Gastrocnemius medialis (tissue), 4 donors: ENCODE data around the gene MADD. TPM values are rescaled to one million over a fixed set of nuclear protein-coding genes. Genes with fewer than 3 reads are reported as not detected.
A peak's percentile ranks its signal among the peaks of the same experiment; 100 is the strongest.

Source experiments
- ATAC-seq, 2 donors: fragments of 150-250 bp; one replicate each; pipeline ENCODE4 v1.9.1; 2016
- DNase-seq, 2 donors: peaks; one replicate each; pipeline ENCODE4 v3.0.0-alpha.2; 2019
- H3K27ac ChIP-seq, 4 donors: fragments of 200-600 bp; sonication (generic); 1 replicate in 1 of 4; 2 replicates in 3 of 4; pipeline ENCODE4 v1.5.1; 2016 to 2018; ENCODE audit warnings: mild to moderate bottlenecking in 2 of 4, moderate library complexity in 1 of 4
- H3K27me3 ChIP-seq, 3 donors: fragments of 200-600 bp; sonication (generic) in 2 of 3; 1 replicate in 1 of 3; 2 replicates in 2 of 3; pipeline versions ENCODE4 v1.5.1 to v1.6.0; 2016 to 2019; ENCODE audit warnings: mild to moderate bottlenecking in 1 of 3, moderate library complexity in 1 of 3
- H3K36me3 ChIP-seq, 2 donors: fragments of 200-600 bp; sonication (generic) in 1 of 2; one replicate each; pipeline ENCODE4 v1.5.1; 2017 to 2018
- H3K4me1 ChIP-seq, 2 donors: fragments of 200-600 bp; sonication (generic) in 1 of 2; one replicate each; pipeline ENCODE4 v1.5.1; 2016 to 2017; ENCODE audit warnings: mild to moderate bottlenecking in 2 of 2
- H3K4me3 ChIP-seq, 4 donors: fragments of 200-600 bp; sonication (generic) in 3 of 4; 1 replicate in 1 of 4; 2 replicates in 3 of 4; pipeline ENCODE4 v1.5.1; 2016 to 2019; ENCODE audit warnings: mild to moderate bottlenecking in 2 of 4
- H3K9me3 ChIP-seq, 3 donors: fragments of 200-600 bp; sonication (generic) in 2 of 3; 1 replicate in 1 of 3; 2 replicates in 2 of 3; pipeline ENCODE4 v1.5.1; 2016 to 2019
- POLR2A ChIP-seq, 2 donors: fragments of 450-650 bp; IDR thresholded peaks; one replicate each; pipeline ENCODE4 v1.6.1; 2017; ENCODE audit warnings: antibody characterized with exemption in 2 of 2, mild to moderate bottlenecking in 2 of 2, moderate library complexity in 2 of 2
- in situ Hi-C, 4 donors: fragments of 200-750 bp; cut with MboI; loops; one replicate each; pipeline versions ENCODE4 v1.15.0 to v1.8.0; 2017; ENCODE audit warnings: low sequenced_read_pairs in 4 of 4
- intact Hi-C: fragments of 100-400 bp; cut with DNase I; formaldehyde crosslinking; loops from one replicate; pipeline ENCODE4 v1.15.1; 2023; ENCODE audit warnings: low total_unique reads
- total RNA-seq, 4 donors: library from RNA; depleted of rRNA; stranded (reverse); fragments of >200 nt; gene quantifications; one replicate each; pipeline versions ENCODE4 v1.1.0 to v1.2.3, GENCODE V29; 2016
- TF ChIP-seq, protein P1 (sequence below), 5 experiments: fragments of 450-650 bp in 3 of 5; fragments of 200-600 bp in 2 of 5; sonication (generic) in 2 of 5; IDR thresholded peaks in 4 of 5; conservative IDR thresholded peaks in 1 of 5; 1 replicate in 4 of 5; 2 replicates in 1 of 5; pipeline ENCODE4 v1.5.1; 2016 to 2019; ENCODE audit warnings: antibody characterized with exemption in 5 of 5, mild to moderate bottlenecking in 3 of 5, moderate library complexity in 3 of 5

MADD gene
- total RNA-seq, 4 donors from 2014 or later, result 39.4 to 47.9 (median 41.6) TPM

DNA sequence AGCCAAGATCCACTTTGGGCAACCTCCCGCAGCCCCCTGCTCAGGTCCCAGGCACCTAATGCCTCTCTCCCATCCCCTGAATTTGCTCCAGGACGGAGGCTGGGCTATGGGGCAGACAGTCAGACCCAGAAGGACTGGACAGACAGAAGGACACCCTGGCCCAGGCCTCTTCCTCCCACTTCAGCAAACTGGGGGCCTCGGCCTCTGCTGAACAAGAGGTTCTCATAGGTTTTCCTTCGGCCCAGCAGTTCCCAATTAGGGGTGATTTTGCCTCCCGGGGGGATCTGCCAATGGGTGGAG, 104.7 kb downstream of the MADD start:
- in situ Hi-C loops, result loop anchor here (5.0 to 25.0 kb wide), 5 partner anchors 33 to 487 kb away; partner anchors contain the start of genes ACP2 (in 2 of the 4) and SLC39A13 (in 1 of the 4)
- DNase-seq (no peak), ATAC-seq (no peak)
- intact Hi-C loops, result loop anchor here (1.0 to 10.0 kb wide), 3 partner anchors 34 to 470 kb away; partner anchors contain the start of genes NUP160 and SLC39A13
- Histone ChIP-seq H3K4me1 (peaks cover 0 to 6% of the 10 kb centered on the region in 2 donors), H3K36me3 (no peaks in the 10 kb centered on the region), H3K4me3 (no peak overlapping the region), H3K27ac (no peak overlapping the region), H3K9me3 (no peaks in the 10 kb centered on the region), H3K27me3 (no peaks in the 10 kb centered on the region)
- TF ChIP-seq, protein P1, sequence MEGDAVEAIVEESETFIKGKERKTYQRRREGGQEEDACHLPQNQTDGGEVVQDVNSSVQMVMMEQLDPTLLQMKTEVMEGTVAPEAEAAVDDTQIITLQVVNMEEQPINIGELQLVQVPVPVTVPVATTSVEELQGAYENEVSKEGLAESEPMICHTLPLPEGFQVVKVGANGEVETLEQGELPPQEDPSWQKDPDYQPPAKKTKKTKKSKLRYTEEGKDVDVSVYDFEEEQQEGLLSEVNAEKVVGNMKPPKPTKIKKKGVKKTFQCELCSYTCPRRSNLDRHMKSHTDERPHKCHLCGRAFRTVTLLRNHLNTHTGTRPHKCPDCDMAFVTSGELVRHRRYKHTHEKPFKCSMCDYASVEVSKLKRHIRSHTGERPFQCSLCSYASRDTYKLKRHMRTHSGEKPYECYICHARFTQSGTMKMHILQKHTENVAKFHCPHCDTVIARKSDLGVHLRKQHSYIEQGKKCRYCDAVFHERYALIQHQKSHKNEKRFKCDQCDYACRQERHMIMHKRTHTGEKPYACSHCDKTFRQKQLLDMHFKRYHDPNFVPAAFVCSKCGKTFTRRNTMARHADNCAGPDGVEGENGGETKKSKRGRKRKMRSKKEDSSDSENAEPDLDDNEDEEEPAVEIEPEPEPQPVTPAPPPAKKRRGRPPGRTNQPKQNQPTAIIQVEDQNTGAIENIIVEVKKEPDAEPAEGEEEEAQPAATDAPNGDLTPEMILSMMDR (IDR thresholded peaks at IDR 0.05 in 4 of 5, conservative IDR thresholded peaks at IDR 0.05 in 1 of 5), result no peak
- TF ChIP-seq POLR2A (IDR thresholded peaks at IDR 0.05), result no peak

DNA sequence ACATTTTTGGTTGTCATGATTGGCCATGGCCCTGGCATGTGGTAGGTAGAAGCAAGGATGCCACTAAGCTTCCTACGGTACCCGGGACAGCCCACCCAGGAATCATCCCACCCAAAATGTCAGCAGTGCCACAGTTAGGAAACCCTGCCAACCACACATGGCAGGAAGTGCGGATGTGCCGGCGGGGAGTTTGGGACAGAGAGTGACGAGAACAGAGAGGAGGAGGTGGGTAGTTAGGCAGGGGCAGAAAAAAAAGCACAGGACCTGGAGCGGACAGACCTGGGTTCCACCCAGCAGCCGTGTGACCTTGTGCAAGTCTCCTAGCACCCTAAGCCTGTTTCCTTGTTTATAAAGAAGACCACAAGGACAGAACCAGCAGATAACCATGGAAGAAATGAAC, 105.1 kb downstream of the MADD start:
- ATAC-seq, result no peak
- TF ChIP-seq, protein P1 (IDR thresholded peaks at IDR 0.05 in 4 of 5, conservative IDR thresholded peaks at IDR 0.05 in 1 of 5), result no peak
- Histone ChIP-seq H3K4me1 (peaks cover 0 to 6% of the 10 kb centered on the region in 2 donors), H3K36me3 (no peaks in the 10 kb centered on the region), H3K4me3 (no peak overlapping the region), H3K9me3 (no peaks in the 10 kb centered on the region), H3K27me3 (no peaks in the 10 kb centered on the region), H3K27ac (no peak overlapping the region)
- in situ Hi-C loops, result loop anchor here in 1 of 4 donors (10.0 kb wide), 1 partner anchor 80 kb away; no protein-coding TSS in a partner anchor
- intact Hi-C loops, result loop anchor here (10.0 kb wide), 1 partner anchor 470 kb away; the partner anchor contains the start of gene NUP160
- DNase-seq, result no peak

DNA sequence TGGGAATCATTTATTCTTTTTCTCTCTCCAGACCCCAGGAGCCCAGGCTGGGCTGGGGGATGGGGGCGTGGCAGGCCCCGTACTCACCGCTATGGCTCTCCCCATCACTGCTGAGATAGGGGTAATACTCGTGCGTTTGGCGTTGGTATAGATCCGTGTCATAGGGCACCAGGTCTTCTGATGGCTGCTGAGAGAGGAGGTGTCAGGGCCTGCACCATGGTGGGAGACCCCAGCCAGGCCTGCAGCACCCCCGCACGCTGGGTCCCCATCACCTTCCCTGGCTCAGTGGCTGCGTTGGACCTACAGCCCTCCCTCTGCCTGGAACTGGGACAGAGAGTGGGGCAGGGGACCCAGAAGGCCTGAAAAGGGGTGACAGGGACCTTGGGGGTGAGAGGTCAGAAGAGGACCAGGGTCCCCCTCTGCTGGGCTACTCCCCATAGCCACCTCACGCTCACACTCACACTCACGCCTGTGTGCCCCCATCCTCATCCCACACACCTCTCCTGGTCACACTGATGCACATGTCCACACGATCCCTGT, 105.7 kb downstream of the MADD start:
- Histone ChIP-seq H3K36me3 (no peaks in the 10 kb centered on the region), H3K27me3 (no peaks in the 10 kb centered on the region), H3K4me3 (no peak overlapping the region), H3K4me1 (peaks cover 0 to 6% of the 10 kb centered on the region in 2 donors), H3K9me3 (no peaks in the 10 kb centered on the region), H3K27ac (no peak overlapping the region)
- TF ChIP-seq POLR2A (IDR thresholded peaks at IDR 0.05), result no peak
- TF ChIP-seq, protein P1 (IDR thresholded peaks at IDR 0.05 in 4 of 5, conservative IDR thresholded peaks at IDR 0.05 in 1 of 5), result no peak
- intact Hi-C loops (loop anchor here (10.0 kb wide), 1 partner anchor 469 kb away; the partner anchor contains the start of gene NUP160), in situ Hi-C loops (loop anchor here in 1 of 4 donors (10.0 kb wide), 1 partner anchor 79 kb away; no protein-coding TSS in a partner anchor)
- DNase-seq, result no peak
- no peak for ATAC-seq

DNA sequence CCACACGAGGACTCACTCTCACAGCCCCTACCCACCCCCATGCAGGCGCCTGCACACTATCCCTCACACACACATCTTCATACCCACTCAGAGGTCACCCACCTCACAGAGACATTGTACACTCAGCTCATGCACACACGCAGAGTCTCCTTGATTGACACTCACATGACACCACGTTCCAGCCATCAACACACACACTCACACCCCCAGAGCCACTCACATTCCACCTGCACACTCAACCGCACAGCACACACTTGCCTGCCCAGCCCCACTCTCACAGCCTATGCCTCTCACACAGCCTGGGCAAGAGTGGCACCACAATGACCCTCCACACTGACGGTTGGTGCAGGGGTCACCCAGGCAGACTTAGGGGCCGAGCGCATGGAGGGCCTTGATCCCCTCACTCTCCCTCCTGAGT, 106.2 kb downstream of the MADD start:
- DNase-seq (no peak), ATAC-seq (no peak)
- no peaks in the 10 kb centered on the region for H3K9me3 ChIP-seq
- H3K27ac ChIP-seq, result no peak overlapping the region
- no peaks in the 10 kb centered on the region for H3K27me3 ChIP-seq
- peaks cover 0 to 6% of the 10 kb centered on the region in 2 donors for H3K4me1 ChIP-seq
- H3K36me3 ChIP-seq, result no peaks in the 10 kb centered on the region
- in situ Hi-C loops (loop anchor here in 1 of 4 donors (10.0 kb wide), 1 partner anchor 79 kb away; no protein-coding TSS in a partner anchor), intact Hi-C loops (loop anchor here (10.0 kb wide), 1 partner anchor 469 kb away; the partner anchor contains the start of gene NUP160)
- H3K4me3 ChIP-seq, result peak overlapping the region in 1 of 4 donors; percentile 42
- TF ChIP-seq POLR2A (IDR thresholded peaks at IDR 0.05), result no peak
- TF ChIP-seq, protein P1 (IDR thresholded peaks at IDR 0.05 in 4 of 5, conservative IDR thresholded peaks at IDR 0.05 in 1 of 5), result no peak
